DMS153 treated with DMSO at 0.1 percent for 48 hours (cell line): ENCODE measurements around the gene CHST15.

Experiments used
- DNase-seq: peaks from one replicate; lab custom pipeline; 2025; ENCODE audit not compliant: unreplicated experiment; lab: John Stamatoyannopoulos, UW

The CHST15 gene, protein sequence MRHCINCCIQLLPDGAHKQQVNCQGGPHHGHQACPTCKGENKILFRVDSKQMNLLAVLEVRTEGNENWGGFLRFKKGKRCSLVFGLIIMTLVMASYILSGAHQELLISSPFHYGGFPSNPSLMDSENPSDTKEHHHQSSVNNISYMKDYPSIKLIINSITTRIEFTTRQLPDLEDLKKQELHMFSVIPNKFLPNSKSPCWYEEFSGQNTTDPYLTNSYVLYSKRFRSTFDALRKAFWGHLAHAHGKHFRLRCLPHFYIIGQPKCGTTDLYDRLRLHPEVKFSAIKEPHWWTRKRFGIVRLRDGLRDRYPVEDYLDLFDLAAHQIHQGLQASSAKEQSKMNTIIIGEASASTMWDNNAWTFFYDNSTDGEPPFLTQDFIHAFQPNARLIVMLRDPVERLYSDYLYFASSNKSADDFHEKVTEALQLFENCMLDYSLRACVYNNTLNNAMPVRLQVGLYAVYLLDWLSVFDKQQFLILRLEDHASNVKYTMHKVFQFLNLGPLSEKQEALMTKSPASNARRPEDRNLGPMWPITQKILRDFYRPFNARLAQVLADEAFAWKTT

GRCh38 chr10:124092860-124093773 lies at the start of gene CHST15:
Gene CHST15, minus strand, starts transcription at chr10:124093598. Its CDS starts 47,386 bp downstream, at chr10:124046212.
- DNase-seq: no peak

- DNase-seq: no peak
Observed at GRCh38 chr10:124142960-124143359, 49.6 kb upstream of the CHST15 start.

DNA sequence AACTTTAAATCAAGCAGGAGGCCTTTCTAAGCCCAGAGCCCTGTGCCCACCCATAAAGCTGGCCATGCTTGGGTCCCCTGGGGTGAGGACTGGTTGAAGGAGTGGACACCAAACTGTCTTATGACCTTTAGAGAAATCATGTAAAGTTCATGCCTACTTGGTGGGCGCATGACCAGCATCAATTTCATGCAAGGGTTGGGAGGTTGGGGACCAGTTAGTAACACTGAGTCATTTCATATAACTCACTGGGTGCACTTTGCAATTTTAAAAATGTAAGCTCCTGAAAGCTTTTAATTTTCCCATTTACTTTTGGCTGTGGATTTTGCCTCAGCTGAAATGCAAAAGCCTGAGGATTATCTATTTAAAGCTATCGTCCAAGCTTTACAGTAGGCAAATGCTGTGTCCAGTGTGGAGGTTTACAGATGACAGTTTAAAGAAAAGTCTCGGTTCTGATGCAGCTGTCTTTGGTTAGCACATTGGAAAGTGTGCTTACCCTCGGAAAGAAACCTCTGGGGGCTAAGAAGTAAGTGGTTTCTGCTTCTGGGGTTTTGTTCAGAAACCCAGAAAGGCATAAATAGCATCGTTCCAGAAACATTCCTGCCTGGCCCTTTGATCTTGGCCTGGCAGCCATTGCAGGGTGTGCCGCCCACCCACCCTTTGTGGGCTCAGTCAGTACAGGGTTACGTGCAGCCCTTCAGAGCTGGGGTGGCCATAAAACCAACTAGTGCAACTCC lies 48.8 kb upstream of the CHST15 start:
- no peak for DNase-seq

GRCh38 chr10:124138883-124139348 lies 45.5 kb upstream of the CHST15 start:
- DNase-seq: no peak

DNA sequence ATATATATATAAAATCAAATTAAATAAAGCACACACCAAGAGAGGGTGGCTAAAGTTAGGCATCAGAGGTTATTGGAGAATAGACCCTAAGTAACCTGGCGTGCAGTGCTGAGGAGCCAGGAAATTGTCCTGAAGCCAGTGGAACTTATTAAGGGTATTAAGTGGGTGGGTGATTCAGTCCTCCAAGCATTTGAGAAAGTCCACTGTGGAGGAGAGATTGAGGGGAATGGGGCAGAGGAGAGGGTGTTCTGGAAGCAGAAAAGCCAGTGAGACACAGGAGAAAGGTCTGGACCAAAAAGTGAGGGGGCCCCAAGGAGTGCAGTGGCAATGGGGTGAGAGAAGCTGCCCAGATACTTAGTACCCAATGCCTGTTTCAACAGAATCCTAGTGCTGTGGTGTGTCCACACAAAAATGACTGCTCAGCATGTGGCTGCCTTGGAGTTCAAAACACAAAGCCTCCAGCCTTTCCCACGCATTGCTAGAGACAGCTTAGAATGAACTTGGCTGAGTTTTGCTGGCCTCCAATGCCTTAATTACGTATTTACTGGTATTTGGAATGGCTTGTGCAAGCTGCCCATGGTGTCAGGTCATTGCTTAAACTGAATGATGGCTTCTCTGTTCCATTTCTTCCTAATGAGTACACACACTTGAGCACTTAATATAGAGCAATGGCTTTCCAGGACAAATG lies 44.9 kb upstream of the CHST15 start:
- DNase-seq: no peak

- no peak for DNase-seq
Observed at GRCh38 chr10:124134251-124134893, 41.0 kb upstream of the CHST15 start.

- no peak for DNase-seq
Observed at GRCh38 chr10:124132876-124133275, 39.5 kb upstream of the CHST15 start.

DNA sequence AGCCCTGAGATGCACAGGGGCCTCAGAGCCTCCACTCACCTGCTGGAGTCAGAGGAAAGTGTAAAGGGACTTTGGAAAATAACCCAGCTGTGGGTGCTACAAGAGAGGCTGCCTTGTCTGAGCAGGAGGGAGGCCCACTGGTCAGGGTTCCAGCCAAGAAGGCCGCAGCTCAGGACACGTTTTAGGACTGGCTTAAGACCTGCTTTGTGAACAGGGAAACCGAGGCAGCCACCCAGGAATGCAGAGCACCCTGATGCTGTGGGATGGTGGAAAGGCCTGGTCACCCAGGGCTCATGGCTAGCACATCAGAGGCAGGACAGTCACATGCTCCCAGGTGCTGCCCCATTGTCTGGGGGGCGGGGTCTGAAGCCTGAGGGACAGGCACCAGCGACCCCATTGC lies 38.9 kb upstream of the CHST15 start:
- DNase-seq: no peak

- no peak for DNase-seq
Observed at GRCh38 chr10:124131172-124131571, 37.8 kb upstream of the CHST15 start.

- no peak for DNase-seq
Observed at GRCh38 chr10:124130198-124130900, 37.0 kb upstream of the CHST15 start.

- no peak for DNase-seq
Observed at GRCh38 chr10:124129471-124129870, 36.1 kb upstream of the CHST15 start.

DNA sequence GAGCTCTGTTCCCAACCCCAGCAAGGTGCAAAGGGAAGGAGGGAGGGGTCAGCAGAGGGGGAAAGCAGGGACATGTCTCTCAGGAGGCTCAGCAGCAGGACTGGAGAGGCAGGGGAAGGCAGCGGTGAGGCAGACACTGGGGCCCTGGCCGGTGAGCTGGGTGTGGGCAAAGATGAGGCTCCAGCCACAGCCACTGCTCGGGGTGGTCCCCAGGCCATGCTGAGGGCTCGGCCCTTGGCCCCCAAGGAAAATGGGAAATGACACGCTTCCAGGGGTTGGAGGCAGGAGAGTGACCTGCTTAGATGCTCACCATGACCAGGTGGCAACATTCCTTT lies 35.4 kb upstream of the CHST15 start:
- DNase-seq: no peak

DNA sequence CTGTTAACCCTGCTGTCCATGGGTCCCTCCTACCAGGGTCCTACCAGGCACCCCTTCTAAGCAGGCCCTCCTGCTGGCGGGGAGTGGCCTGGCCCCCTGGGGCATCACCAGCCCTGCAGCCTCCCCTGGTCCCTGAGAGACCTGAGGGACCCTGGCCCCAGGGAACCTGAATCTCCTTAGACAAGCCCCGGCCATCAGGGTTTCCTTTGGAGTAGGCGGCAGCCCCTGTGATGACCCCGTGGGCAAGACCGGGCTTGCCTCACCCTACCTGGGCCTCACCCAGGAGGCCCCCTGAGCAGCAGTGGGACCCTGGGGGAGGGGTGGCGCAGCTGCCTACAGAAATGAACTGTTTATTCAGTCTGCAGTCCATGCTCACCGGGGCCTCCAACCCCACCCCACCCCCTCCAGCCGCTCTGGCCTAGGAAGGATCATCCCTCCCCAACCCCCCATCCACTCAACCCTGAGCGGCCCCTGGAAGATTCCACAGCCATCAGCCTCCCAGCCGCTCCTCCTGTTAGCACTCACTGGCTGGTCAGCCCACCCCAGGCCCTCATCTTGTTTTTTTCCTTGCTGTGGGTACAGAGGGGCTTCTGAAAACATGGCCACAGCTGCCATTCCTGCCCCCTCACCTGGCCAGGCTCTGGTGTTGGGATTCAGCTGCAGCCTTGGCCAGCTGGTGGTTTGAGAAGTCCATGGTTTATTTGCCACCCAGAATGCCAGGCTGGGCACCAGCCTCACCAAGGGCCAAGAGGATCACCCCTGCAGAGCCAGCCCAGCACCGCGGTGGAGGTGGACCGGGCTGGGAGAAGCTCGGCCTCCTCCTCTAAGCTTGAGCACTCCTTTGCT lies 34.8 kb upstream of the CHST15 start:
- no peak for DNase-seq

- no peak for DNase-seq
Observed at GRCh38 chr10:124127563-124127962, 34.2 kb upstream of the CHST15 start.

DNA sequence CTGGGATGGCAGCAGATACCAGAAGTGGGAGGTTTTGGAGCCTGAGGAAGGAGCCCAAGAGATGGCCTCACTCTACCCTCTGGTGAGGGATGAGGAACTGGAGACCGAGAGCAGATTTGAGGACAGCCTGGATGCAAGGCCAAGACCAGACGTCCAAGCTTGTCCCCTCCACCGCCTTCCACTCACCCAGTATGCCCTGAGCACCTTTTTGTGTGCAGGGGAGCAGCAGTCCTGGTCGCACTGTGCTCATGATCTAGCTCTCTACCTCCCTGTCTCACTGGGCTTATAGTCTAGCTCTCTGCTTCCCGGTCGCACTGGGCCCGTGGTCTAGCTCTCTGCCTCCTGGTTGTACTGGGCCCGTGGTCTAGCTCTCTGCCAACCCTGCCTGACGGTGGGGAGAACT lies 33.6 kb upstream of the CHST15 start:
- no peak for DNase-seq

- no peak for DNase-seq
Observed at GRCh38 chr10:124126145-124126982, 33.0 kb upstream of the CHST15 start.

DNA sequence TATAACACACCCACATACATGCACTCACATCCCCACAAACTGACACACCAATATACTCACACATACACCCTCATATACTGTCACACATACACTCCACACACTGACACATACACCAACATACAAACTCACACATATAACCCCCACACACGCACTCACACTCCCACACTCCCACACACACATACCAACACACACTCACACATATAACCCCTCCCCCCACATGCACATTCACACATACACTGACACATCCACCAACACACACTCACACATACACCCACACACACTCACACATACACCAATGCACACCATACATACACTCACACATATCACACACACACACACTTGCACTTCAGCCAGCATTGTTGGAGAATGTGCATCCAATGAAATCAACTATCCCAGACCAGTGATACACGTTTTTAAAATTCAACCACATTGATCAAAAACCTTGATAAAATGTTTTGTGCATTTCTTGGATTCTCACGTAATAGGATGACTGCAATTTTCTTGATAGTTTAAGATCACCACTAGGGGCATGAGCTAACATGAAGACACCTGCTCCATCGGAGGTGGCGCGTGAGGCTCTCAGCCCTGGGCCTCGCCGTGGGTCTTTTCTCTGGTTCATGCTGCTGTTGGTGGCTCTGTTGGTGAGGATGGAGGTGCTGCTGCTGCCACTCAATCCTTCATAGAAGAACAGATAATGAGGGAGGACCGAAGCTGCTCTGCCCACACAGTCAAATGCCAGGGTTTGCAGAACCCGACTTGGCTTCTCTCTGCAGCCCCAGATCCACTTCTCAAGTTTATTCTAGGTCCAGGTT lies 32.1 kb upstream of the CHST15 start:
- DNase-seq: no peak
